Caco-2 (cell line): ENCODE data around the gene PSPN. TPM values are rescaled to one million over a fixed set of nuclear protein-coding genes. Genes with fewer than 3 reads are reported as not detected.

Source experiments
- BruUV-seq: library from RNA; stranded (reverse); fragments of 400-500 nt; replicated peaks from 2 replicates; lab custom pipeline; 2021; lab: Mats Ljungman, UMichigan
- CTCF ChIA-PET: fragments of 300-600 bp; sonication (Branson Sonifier 250); formaldehyde crosslinking; loops from one replicate; lab custom pipeline; 2022; ENCODE audit warnings: antibody characterized with exemption; lab: Charles Lee
- POLR2A ChIA-PET: fragments of 300-600 bp; sonication (Branson Sonifier 250); formaldehyde crosslinking; loops from one replicate; lab custom pipeline; 2022; ENCODE audit warnings: antibody characterized with exemption; lab: Charles Lee
- DNase-seq, 2 experiments: peaks; one replicate each; pipeline versions ENCODE4 v3.0.0 to v3.0.0-alpha.2; 2020 to 2022
- H3K27me3 ChIP-seq: replicated peaks from 2 replicates; pipeline ENCODE4 v1.6.0; 2011; ENCODE audit warnings: low read length; ENCODE audit not compliant: control insufficient read depth, insufficient read depth
- H3K36me3 ChIP-seq: 2 replicates; pipeline ENCODE4 v1.5.1; 2011; ENCODE audit warnings: low read length; ENCODE audit not compliant: control insufficient read depth, insufficient read depth
- H3K4me1 ChIP-seq: fragments of 250-450 bp; sonication (Bioruptor Pico); 2 replicates; pipeline ENCODE4 v1.5.1; 2020; ENCODE audit warnings: mild to moderate bottlenecking
- H3K4me3 ChIP-seq: 2 replicates; pipeline ENCODE4 v1.5.1; 2011; ENCODE audit warnings: low read depth, mild to moderate bottlenecking, control low read depth, low read length
- H3K9me3 ChIP-seq: fragments of 250-450 bp; sonication (Bioruptor Pico); 2 replicates; pipeline ENCODE4 v1.5.1; 2020; ENCODE audit warnings: mild to moderate bottlenecking, moderate library complexity
- H3K27ac Mint-ChIP-seq: one replicate; pipeline ENCODE4 v1.8.0; 2022; ENCODE audit warnings: mixed read lengths; ENCODE audit not compliant: unreplicated experiment
- H3K27me3 Mint-ChIP-seq: one replicate; pipeline ENCODE4 v1.8.0; 2022; ENCODE audit warnings: mixed read lengths; ENCODE audit not compliant: insufficient read depth, unreplicated experiment
- H3K36me3 Mint-ChIP-seq: one replicate; pipeline ENCODE4 v1.8.0; 2022; ENCODE audit warnings: mild to moderate bottlenecking, mixed read lengths; ENCODE audit not compliant: insufficient read depth, unreplicated experiment
- H3K4me1 Mint-ChIP-seq: one replicate; pipeline ENCODE4 v1.8.0; 2022; ENCODE audit warnings: low read depth, mixed read lengths; ENCODE audit not compliant: unreplicated experiment
- H3K4me3 Mint-ChIP-seq: one replicate; pipeline ENCODE4 v1.8.0; 2022; ENCODE audit warnings: mild to moderate bottlenecking, moderate library complexity, mixed read lengths; ENCODE audit not compliant: unreplicated experiment
- H3K9me3 Mint-ChIP-seq: one replicate; pipeline ENCODE4 v1.8.0; 2022; ENCODE audit warnings: mixed read lengths; ENCODE audit not compliant: unreplicated experiment
- intact Hi-C: fragments of 100-400 bp; cut with micrococcal nuclease; formaldehyde crosslinking; loops from one replicate; pipeline ENCODE4 v1.10.0; 2022; ENCODE audit not compliant: unreplicated experiment
- total RNA-seq: library from RNA; stranded (reverse); gene quantifications from 2 replicates; pipeline ENCODE4 v1.2.3, GENCODE V29; 2022
- TF ChIP-seq, protein P1 (sequence below), 2 experiments: fragments of 200-600 bp in 1 of 2; IDR thresholded peaks; 1 replicate in 1 of 2; 2 replicates in 1 of 2; pipeline versions ENCODE4 v1.5.1 to v1.8.0; 2011 to 2022; ENCODE audit warnings: antibody characterized with exemption in 1 of 2, control low read depth in 1 of 2, inconsistent platforms in 1 of 2, low read depth in 1 of 2, low read length in 1 of 2, mild to moderate bottlenecking in 1 of 2, moderate library complexity in 1 of 2; ENCODE audit not compliant: insufficient read depth in 1 of 2, severe bottlenecking in 1 of 2, unreplicated experiment in 1 of 2

PSPN gene
- total RNA-seq, 1 experiment from 2014 or later = 2.9 TPM

DNA sequence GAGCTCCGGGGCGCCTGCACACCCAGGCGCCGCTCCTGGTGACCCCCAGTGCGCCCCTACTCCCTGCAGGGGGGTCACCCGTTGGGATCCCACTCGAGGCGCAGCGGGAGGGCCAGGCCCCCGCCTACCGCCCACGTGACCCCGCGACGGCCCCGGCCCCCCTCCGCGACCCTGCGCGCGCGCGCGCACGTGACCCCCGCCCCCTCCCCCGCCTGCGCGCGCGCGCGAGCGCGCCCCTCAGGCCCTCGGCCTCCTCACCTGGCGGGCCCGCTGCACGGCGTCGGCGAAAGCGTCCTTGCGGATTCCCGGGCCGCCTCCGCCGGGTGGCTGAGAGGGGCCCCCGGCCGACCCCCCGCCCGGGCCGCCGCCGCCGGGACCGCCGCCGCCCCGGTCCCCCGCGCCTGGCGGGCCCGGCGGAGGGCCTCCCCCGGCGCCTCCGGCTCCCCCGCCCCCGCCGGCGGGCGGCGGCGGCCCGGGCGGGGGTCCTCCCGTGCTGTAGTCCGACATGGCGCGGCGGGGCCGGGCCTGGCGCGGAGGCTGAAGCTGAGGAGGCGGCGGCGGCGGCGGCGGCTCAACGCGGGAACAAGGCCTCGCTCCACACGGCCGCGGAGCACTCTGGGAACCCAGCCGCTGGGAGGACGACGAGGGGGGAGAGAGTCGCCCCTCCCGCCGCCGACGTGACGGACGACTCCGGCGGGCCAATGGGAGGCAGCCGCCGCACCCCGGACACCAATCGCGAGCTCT is 48.6 kb upstream of the PSPN start, which contains the start of gene KHSRP:
TSS of gene KHSRP (minus strand) at position 617 of the 744 bp plus-strand sequence. CDS start at position 507, 110 bp downstream.
- Mint-ChIP-seq H3K4me1 (peaks cover 6% of the 10 kb centered on the region), H3K27me3 (no peaks in the 10 kb centered on the region), H3K36me3 (peaks cover 52% of the 10 kb centered on the region), H3K4me3 (peak within 1 kb of the TSS; percentile 96), H3K27ac (peak within 1 kb of the TSS; percentile 95), H3K9me3 (no peaks in the 10 kb centered on the region)
- Histone ChIP-seq H3K9me3 (no peaks in the 10 kb centered on the region), H3K4me1 (peaks cover 20% of the 10 kb centered on the region), H3K36me3 (peaks cover 2% of the 10 kb centered on the region), H3K27me3 (no peaks in the 10 kb centered on the region), H3K4me3 (peak within 1 kb of the TSS; percentile 92)
- DNase-seq = peak in 1 of 2 experiments; percentile 36
- CTCF ChIA-PET = interaction anchor here (0.6 to 2.0 kb wide), 8 partner anchors 13 to 1475 kb away, joined by 3 to 6 read pairs (median 4); partner anchors contain the start of genes ALKBH7 and SLC25A23
- BruUV-seq = no TSS peak
- intact Hi-C loops = loop anchor here (2.0 to 10.0 kb wide), 2 partner anchors 40 to 150 kb away; partner anchors contain the start of genes CRB3 and MLLT1
- POLR2A ChIA-PET = interaction anchor here (0.5 to 2.0 kb wide), 7 partner anchors 12 to 63 kb away, joined by 3 to 27 read pairs (median 9); partner anchors contain the start of genes ALKBH7, CLPP and SLC25A23
- TF ChIP-seq, protein P1, sequence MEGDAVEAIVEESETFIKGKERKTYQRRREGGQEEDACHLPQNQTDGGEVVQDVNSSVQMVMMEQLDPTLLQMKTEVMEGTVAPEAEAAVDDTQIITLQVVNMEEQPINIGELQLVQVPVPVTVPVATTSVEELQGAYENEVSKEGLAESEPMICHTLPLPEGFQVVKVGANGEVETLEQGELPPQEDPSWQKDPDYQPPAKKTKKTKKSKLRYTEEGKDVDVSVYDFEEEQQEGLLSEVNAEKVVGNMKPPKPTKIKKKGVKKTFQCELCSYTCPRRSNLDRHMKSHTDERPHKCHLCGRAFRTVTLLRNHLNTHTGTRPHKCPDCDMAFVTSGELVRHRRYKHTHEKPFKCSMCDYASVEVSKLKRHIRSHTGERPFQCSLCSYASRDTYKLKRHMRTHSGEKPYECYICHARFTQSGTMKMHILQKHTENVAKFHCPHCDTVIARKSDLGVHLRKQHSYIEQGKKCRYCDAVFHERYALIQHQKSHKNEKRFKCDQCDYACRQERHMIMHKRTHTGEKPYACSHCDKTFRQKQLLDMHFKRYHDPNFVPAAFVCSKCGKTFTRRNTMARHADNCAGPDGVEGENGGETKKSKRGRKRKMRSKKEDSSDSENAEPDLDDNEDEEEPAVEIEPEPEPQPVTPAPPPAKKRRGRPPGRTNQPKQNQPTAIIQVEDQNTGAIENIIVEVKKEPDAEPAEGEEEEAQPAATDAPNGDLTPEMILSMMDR (IDR thresholded peaks at IDR 0.05; ENCODE audit: insufficient read depth in 1 of 2, low read depth in 1 of 2, low read length in 1 of 2, severe bottlenecking in 1 of 2, unreplicated experiment in 1 of 2) = no peak

DNA sequence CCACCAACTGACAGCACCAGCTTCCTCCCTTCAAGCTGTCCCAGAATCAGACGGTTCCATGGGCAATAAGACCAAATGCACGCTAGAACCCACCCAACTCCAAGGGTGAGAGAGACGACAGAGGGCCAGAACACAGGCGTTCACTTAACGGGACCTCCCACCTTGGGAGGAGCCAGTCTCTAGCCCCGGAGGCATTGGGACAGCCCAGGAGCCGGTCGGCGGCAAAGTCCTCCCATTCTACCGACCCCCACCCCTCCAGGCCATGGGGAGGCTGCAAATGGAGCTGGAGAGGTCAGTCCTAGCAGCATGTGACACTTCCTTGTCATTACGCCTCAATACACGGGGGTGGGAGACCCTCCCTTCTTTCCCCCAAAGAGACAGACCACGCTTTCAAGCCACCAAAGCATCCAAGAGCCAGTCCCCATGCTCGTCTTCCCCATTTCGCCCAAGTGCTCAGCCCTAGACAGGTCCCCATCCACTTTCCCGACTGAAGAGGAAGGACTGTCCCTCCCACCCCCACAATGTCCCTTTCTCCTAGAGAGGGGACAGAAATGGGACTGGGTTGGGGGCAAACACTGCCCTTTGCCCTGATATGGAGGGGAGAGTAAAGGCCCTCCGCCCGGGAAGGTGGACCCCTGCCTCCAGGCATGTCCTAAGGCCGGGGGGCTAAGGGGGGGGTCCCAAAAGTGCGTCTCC is 47.9 kb upstream of the PSPN start:
- Histone ChIP-seq H3K4me1 (peaks cover 20% of the 10 kb centered on the region), H3K36me3 (peaks cover 2% of the 10 kb centered on the region), H3K4me3 (peak overlapping the region; percentile 92), H3K9me3 (no peaks in the 10 kb centered on the region), H3K27me3 (no peaks in the 10 kb centered on the region)
- Mint-ChIP-seq H3K27me3 (no peaks in the 10 kb centered on the region), H3K27ac (peak overlapping the region; percentile 50), H3K36me3 (peaks cover 58% of the 10 kb centered on the region), H3K4me3 (peak overlapping the region; percentile 96), H3K9me3 (no peaks in the 10 kb centered on the region), H3K4me1 (peaks cover 6% of the 10 kb centered on the region)
- DNase-seq = peak in 1 of 2 experiments; percentile 64
- intact Hi-C loops = loop anchor here (2.0 to 10.0 kb wide), 2 partner anchors 41 to 149 kb away; partner anchors contain the start of genes CRB3 and MLLT1
- TF ChIP-seq, protein P1 (IDR thresholded peaks at IDR 0.05; ENCODE audit: insufficient read depth in 1 of 2, low read depth in 1 of 2, low read length in 1 of 2, severe bottlenecking in 1 of 2, unreplicated experiment in 1 of 2) = no peak
- TSS peak; percentile 35 for BruUV-seq
- ChIA-PET CTCF (no interaction called here), POLR2A (no interaction called here)
